T-cell (primary cell): ENCODE results near the gene TK2. TPM values are rescaled to one million over a fixed set of nuclear protein-coding genes. Genes with fewer than 3 reads are reported as not detected.
A peak's percentile ranks its signal among the peaks of the same experiment; 100 is the strongest.

Experiments
- ATAC-seq, 4 experiments: fragments of 200-7000 bp in 3 of 4; fragments of 150-1000 bp in 1 of 4; cut with Tn5 transposase; replicated peaks in 1 of 4; 1 replicate in 3 of 4; 2 replicates in 1 of 4; pipeline ENCODE4 v1.10.0; 2021; ENCODE audit warnings: moderate library complexity in 3 of 4, mild to moderate bottlenecking in 2 of 4, moderate number of reproducible peaks in 1 of 4
- CTCF ChIA-PET, 2 donors: fragments of 300-600 bp; sonication (Branson Sonifier 250); formaldehyde crosslinking; loops; one replicate each; lab custom pipeline; 2022; ENCODE audit warnings: antibody characterized with exemption in 2 of 2; lab: Charles Lee
- POLR2A ChIA-PET, 2 donors: fragments of 300-600 bp; sonication (Branson Sonifier 250); formaldehyde crosslinking; loops; one replicate each; lab custom pipeline; 2022; ENCODE audit warnings: antibody characterized with exemption in 2 of 2; lab: Charles Lee
- DNase-seq, 35 experiments: peaks; one replicate each; pipeline versions ENCODE4 v3.0.0 to v3.0.0-alpha.2; 2013 to 2023
- H3K27ac ChIP-seq: one replicate; pipeline ENCODE4 v1.5.1; 2013; ENCODE audit warnings: low read length
- H3K27me3 ChIP-seq, 2 experiments: replicated peaks in 1 of 2; 1 replicate in 1 of 2; 2 replicates in 1 of 2; pipeline versions ENCODE4 v1.6.1 to v1.7.0; 2013; ENCODE audit warnings: low read length in 1 of 2, mixed read lengths in 1 of 2; ENCODE audit not compliant: control insufficient read depth in 2 of 2, insufficient read depth in 2 of 2; ENCODE audit errors: extremely low read depth in 1 of 2
- H3K36me3 ChIP-seq, 2 donors: 1 replicate in 1 of 2; 2 replicates in 1 of 2; pipeline versions ENCODE4 v1.6.1 to v1.7.0; 2013; ENCODE audit warnings: low read length in 1 of 2; ENCODE audit not compliant: control insufficient read depth in 2 of 2, insufficient read depth in 1 of 2; ENCODE audit errors: extremely low read depth in 1 of 2
- H3K4me1 ChIP-seq, 2 experiments: 1 replicate in 1 of 2; 2 replicates in 1 of 2; pipeline versions ENCODE4 v1.6.1 to v1.7.0; 2013; ENCODE audit warnings: low read length in 2 of 2, mixed read lengths in 1 of 2; ENCODE audit not compliant: insufficient read depth in 2 of 2, control insufficient read depth in 1 of 2; ENCODE audit errors: extremely low read depth in 1 of 2
- H3K4me3 ChIP-seq, 2 donors: 1 replicate in 1 of 2; 2 replicates in 1 of 2; pipeline versions ENCODE4 v1.5.1 to v1.7.0; 2013; ENCODE audit warnings: mild to moderate bottlenecking in 2 of 2, low read length in 1 of 2, moderate library complexity in 1 of 2; ENCODE audit not compliant: control insufficient read depth in 1 of 2; ENCODE audit errors: extremely low read depth in 1 of 2
- H3K9me3 ChIP-seq: 2 replicates; pipeline ENCODE4 v1.7.0; 2013
- H3K27ac Mint-ChIP-seq, 2 donors: one replicate each; pipeline ENCODE4 v1.8.0; 2020 to 2021; ENCODE audit warnings: mild to moderate bottlenecking in 2 of 2, mixed read lengths in 2 of 2
- H3K27me3 Mint-ChIP-seq, 2 donors: one replicate each; pipeline ENCODE4 v1.8.0; 2021 to 2022; ENCODE audit warnings: mixed read lengths in 2 of 2
- H3K36me3 Mint-ChIP-seq: one replicate; pipeline ENCODE4 v1.8.0; 2021; ENCODE audit warnings: mixed read lengths
- H3K4me1 Mint-ChIP-seq, 3 donors: one replicate each; pipeline ENCODE4 v1.8.0; 2020 to 2022; ENCODE audit warnings: mixed read lengths in 3 of 3, mild to moderate bottlenecking in 1 of 3
- H3K4me3 Mint-ChIP-seq, 3 donors: one replicate each; pipeline ENCODE4 v1.8.0; 2020 to 2022; ENCODE audit warnings: mild to moderate bottlenecking in 3 of 3, mixed read lengths in 3 of 3, moderate library complexity in 3 of 3
- H3K9me3 Mint-ChIP-seq, 3 donors: one replicate each; pipeline ENCODE4 v1.8.0; 2020 to 2022; ENCODE audit warnings: mixed read lengths in 3 of 3
- whole genome bisulfite sequencing: methylation state at CpG from one replicate; pipeline ENCODE4 v1.1.5; 2013; ENCODE audit warnings: missing lambda C conversion rate; ENCODE audit not compliant: insufficient coverage; 5-methylcytosine and 5-hydroxymethylcytosine counted together
- total RNA-seq, 35 experiments: library from RNA in 6 of 35; stranded (reverse) in 6 of 35; fragments of 120-200 nt in 1 of 35; gene quantifications; one replicate each; pipeline versions ENCODE4 v1.2.1 to v1.2.4 and lab custom pipeline; 2013 to 2026

The TK2 gene
- total RNA-seq, 5 donors from 2014 or later (not counting 1 experiment from before 2014, with no cell fraction given): 4.6 to 10.8 (median 8.4) TPM

DNA sequence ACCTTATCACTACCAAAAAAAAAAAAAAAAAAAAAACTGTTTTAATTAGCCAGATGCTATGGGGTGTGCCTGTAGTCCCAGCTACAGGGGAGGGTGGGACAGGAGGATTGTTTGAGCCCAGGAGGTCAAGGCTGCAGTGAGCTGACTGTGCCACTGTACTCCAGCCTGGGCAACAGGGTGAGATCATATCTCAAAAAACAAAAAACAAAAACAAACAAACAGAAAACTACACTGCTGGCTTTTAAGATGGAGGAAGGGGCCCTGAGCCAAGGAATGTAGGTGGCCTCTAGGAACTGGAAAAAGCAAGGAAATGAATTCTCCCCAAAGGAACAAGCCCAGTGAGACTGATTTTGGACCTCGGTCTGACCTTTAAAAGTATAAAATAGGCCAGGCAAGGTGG is 61.4 kb downstream of the TK2 start:
- Mint-ChIP-seq H3K36me3 (no peaks in the 10 kb centered on the region), H3K27ac (no peak overlapping the region), H3K9me3 (no peaks in the 10 kb centered on the region), H3K4me3 (no peak overlapping the region), H3K4me1 (peaks cover 7 to 9% (median 8%) of the 10 kb centered on the region in 3 donors), H3K27me3 (no peaks in the 10 kb centered on the region)
- WGBS: no CpG with 5 or more reads among the region's 1 CpG
- ChIA-PET CTCF (interaction anchor here (0.6 to 1.4 kb wide), 3 partner anchors 12 to 179 kb away, joined by 4 to 7 read pairs (median 5); no protein-coding TSS in a partner anchor), POLR2A (no interaction called here)
- Histone ChIP-seq H3K36me3 (no peaks in the 10 kb centered on the region), H3K27ac (no peak overlapping the region), H3K4me1 (peaks cover 0 to 9% of the 10 kb centered on the region in 2 experiments), H3K9me3 (no peaks in the 10 kb centered on the region), H3K4me3 (no peak overlapping the region), H3K27me3 (peaks cover 0 to 7% of the 10 kb centered on the region in 2 experiments)
- ATAC-seq: no peak
- DNase-seq: no peak

DNA sequence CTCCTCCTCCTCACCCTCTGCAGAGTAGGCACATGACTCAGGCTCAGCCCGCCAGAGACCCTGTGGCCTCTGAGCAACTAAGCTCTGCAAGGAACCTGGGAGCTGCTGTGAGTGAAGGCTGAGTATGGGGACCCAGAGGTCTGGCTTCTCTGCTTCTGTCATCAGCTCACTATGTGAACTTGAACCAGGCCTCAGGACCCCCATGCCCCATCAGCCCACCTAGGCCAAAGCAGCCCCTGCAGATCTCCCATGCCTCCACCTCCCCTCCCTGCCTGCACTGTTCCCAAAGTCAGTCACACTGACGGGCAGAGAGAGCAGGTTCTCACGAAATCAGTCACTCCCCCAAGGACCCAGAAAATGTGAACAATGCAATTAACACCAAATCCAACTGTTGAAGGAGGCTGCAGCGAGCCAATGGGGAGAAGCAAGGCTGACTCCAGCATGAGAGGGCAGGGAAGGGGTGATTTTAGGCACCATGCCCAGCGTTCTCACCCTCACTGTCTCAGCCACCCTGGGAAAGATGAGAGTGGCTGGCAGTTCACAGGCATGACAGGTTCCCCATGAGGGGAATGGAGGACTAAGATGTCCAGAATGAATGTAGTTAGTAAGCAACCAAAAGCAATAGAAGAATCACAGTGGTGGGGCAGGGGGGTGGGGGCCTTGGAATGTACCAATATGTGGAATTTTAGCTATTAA is 62.2 kb downstream of the TK2 start:
- WGBS: 60% methylated on average over 1 of the region's 5 CpGs

DNA sequence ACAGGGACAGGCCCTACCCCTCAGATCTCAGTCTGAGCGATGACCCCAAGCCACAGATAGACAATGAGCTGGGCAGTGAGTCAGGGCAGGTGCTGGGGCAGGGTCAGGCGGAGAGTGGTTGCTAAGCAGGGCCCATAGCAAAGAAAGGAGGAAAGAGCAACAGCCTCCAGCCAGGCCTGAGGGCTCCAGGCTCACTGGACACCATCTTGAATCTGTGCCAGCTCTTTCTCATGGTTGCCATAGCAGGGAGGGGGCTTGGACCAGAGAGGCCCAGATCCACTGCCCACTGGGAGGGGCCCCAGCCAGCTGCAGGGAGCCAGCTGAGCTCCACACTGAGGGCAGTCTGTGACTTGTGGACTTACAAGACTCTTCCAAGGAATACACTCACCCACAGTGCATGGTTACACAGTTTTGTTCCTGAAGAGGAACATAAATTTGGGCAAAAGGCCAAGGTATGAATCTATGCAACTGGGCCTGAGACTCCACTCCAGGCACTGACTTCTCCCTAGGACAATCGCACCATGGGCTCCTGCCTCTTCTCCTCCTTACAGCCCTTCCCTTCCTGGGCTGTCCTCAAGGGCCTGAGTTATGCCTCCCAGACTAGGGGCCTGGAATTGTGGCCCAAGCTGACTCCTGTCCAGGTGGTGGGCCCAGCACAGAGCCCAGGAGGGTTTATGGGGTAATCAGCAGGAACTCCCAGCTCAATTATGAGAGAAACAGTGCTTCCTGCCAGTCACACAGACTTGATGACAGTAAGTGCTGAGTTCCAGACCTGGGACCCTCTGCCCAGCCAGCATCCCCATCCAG is 62.9 kb downstream of the TK2 start:
- WGBS: no CpG with 5 or more reads among the region's 3 CpGs
- H3K4me3 Mint-ChIP-seq: no peak overlapping the region
- peak in 1 of 35 experiments; percentile 8 for DNase-seq
- POLR2A ChIA-PET: no interaction called here
- Histone ChIP-seq H3K4me1 (peaks cover 0 to 11% of the 10 kb centered on the region in 2 experiments), H3K27ac (no peak overlapping the region), H3K36me3 (no peaks in the 10 kb centered on the region), H3K4me3 (no peak overlapping the region), H3K9me3 (no peaks in the 10 kb centered on the region), H3K27me3 (peaks cover 0 to 7% of the 10 kb centered on the region in 2 experiments)
- no peaks in the 10 kb centered on the region for H3K9me3 Mint-ChIP-seq
- H3K27me3 Mint-ChIP-seq: no peaks in the 10 kb centered on the region
- H3K4me1 Mint-ChIP-seq: peaks cover 10 to 15% (median 11%) of the 10 kb centered on the region in 3 donors
- no peak for ATAC-seq
- no peak overlapping the region for H3K27ac Mint-ChIP-seq
- H3K36me3 Mint-ChIP-seq: no peaks in the 10 kb centered on the region
- CTCF ChIA-PET: interaction anchor here in 1 of 2 donors (1.1 to 1.4 kb wide), 2 partner anchors 10 to 80 kb away, joined by 3 to 4 read pairs; no protein-coding TSS in a partner anchor

More for the DNA sequence above, 62.2 kb downstream of the TK2 start:
- ChIA-PET CTCF (interaction anchor here (0.6 to 1.4 kb wide), 3 partner anchors 11 to 180 kb away, joined by 4 to 7 read pairs (median 5); no protein-coding TSS in a partner anchor), POLR2A (no interaction called here)
- H3K36me3 Mint-ChIP-seq: no peaks in the 10 kb centered on the region
- peaks cover 0 to 7% of the 10 kb centered on the region in 2 experiments for H3K27me3 ChIP-seq
- no peak overlapping the region for H3K27ac ChIP-seq
- no peaks in the 10 kb centered on the region for H3K27me3 Mint-ChIP-seq
- no peaks in the 10 kb centered on the region for H3K36me3 ChIP-seq
- no peak overlapping the region for H3K4me3 ChIP-seq
- no peaks in the 10 kb centered on the region for H3K9me3 ChIP-seq
- peaks cover 0 to 11% of the 10 kb centered on the region in 2 experiments for H3K4me1 ChIP-seq
- no peak overlapping the region for H3K4me3 Mint-ChIP-seq
- ATAC-seq: no peak
- peaks cover 10 to 15% (median 11%) of the 10 kb centered on the region in 3 donors for H3K4me1 Mint-ChIP-seq
- no peaks in the 10 kb centered on the region for H3K9me3 Mint-ChIP-seq
- peak in 1 of 35 experiments; percentile 7 for DNase-seq
- no peak overlapping the region for H3K27ac Mint-ChIP-seq

DNA sequence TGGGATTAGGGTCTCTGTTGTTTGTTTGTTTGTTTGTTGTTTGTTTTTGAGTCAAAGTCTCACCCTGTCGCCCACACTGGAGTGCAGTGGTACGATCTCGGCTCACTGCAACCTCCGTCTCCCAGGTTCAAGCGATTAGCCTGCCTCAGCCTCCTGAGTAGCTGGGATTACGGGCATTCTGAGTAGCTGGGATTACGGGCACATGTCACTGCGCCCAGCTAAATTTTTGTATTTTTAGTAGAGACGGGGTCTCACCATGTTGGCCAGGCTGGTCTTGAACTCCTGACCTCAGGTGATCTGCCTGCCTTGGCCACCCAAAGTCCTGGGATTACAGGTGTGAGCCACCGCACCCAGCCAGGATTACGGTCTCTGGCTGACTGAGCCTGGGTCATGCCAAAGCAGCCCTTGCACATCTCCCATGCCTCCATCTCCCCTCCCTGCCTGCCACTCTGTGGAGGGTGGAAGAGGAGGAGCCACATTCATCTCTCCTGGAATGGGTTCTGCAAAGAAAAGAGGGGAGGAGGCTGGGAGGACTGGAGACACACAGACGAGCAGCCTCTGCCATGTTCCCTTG is 63.6 kb downstream of the TK2 start:
- no peak overlapping the region for H3K4me3 Mint-ChIP-seq
- WGBS: 96% methylated on average over 8 of the region's 12 CpGs
- H3K9me3 ChIP-seq: no peaks in the 10 kb centered on the region
- peaks cover 0 to 11% of the 10 kb centered on the region in 2 experiments for H3K4me1 ChIP-seq
- H3K36me3 ChIP-seq: no peaks in the 10 kb centered on the region
- ChIA-PET POLR2A (no interaction called here), CTCF (interaction anchor here in 1 of 2 donors (1.1 kb wide), 1 partner anchor 79 kb away, joined by 3 read pairs; no protein-coding TSS in a partner anchor)
- H3K27me3 Mint-ChIP-seq: no peaks in the 10 kb centered on the region
- ATAC-seq (no peak), DNase-seq (no peak)
- no peak overlapping the region for H3K27ac ChIP-seq
- peaks cover 0 to 7% of the 10 kb centered on the region in 2 experiments for H3K27me3 ChIP-seq
- H3K27ac Mint-ChIP-seq: no peak overlapping the region
- H3K4me3 ChIP-seq: no peak overlapping the region
- peaks cover 10 to 15% (median 11%) of the 10 kb centered on the region in 3 donors for H3K4me1 Mint-ChIP-seq
- no peaks in the 10 kb centered on the region for H3K9me3 Mint-ChIP-seq
- H3K36me3 Mint-ChIP-seq: no peaks in the 10 kb centered on the region

DNA sequence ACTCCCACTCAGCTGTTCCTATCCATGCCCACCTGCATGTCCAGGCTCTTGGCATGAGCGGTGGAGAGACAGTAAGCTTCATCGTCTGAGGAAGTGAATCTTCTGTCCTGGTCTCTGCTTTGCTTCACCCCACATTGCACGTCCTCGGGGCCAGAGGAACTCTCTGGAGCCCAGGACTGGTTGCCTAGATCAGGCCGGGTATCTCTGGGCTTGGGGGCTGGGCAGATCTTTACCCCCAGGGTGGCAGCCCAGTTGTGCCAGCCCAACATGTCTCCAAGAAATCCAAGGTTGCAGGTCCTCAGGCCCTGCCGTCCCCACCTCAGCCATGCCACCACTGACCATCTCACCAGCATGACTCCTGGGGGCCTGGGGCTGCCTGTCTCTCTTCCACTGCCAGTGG is 64.5 kb downstream of the TK2 start:
- Mint-ChIP-seq H3K27ac (no peak overlapping the region), H3K27me3 (no peaks in the 10 kb centered on the region), H3K36me3 (no peaks in the 10 kb centered on the region), H3K9me3 (no peaks in the 10 kb centered on the region), H3K4me1 (peaks cover 10 to 15% (median 11%) of the 10 kb centered on the region in 3 donors), H3K4me3 (no peak overlapping the region)
- ChIA-PET POLR2A (no interaction called here), CTCF (interaction anchor here in 1 of 2 donors (1.5 kb wide), 1 partner anchor 79 kb away, joined by 5 read pairs; no protein-coding TSS in a partner anchor)
- 97% methylated on average over 4 of the region's 6 CpGs for WGBS
- H3K4me1 ChIP-seq: peaks cover 0 to 11% of the 10 kb centered on the region in 2 experiments
- H3K27ac ChIP-seq: no peak overlapping the region
- ATAC-seq: no peak
- H3K4me3 ChIP-seq: no peak overlapping the region
- H3K27me3 ChIP-seq: peaks cover 0 to 7% of the 10 kb centered on the region in 2 experiments
- no peaks in the 10 kb centered on the region for H3K9me3 ChIP-seq
- no peaks in the 10 kb centered on the region for H3K36me3 ChIP-seq
- DNase-seq: no peak
